IPS DF 4.7 (cell line): ENCODE data around the gene PDXP.
"Not testable (repeated sequence)": the region's sequence is repeated elsewhere in the genome, so short reads cannot be mapped to it uniquely, and the experiment has no call there.

Experiments used
- DNase-seq: peaks from one replicate; pipeline ENCODE4 v3.0.0-alpha.2; 2013; ENCODE audit warnings: low spot score; ENCODE audit errors: extremely low read depth

PDXP gene

GRCh38 chr22:37643225-37643847 is 15.2 kb upstream of the PDXP start:
- no peak for DNase-seq

- DNase-seq: no peak
Observed at GRCh38 chr22:37647317-37647716, 11.2 kb upstream of the PDXP start.

- DNase-seq: no peak
Observed at GRCh38 chr22:37647928-37648327, 10.6 kb upstream of the PDXP start.

GRCh38 chr22:37650463-37651136 is 7.9 kb upstream of the PDXP start:
- no peak for DNase-seq

- no peak for DNase-seq
Observed at GRCh38 chr22:37654563-37655251, 3.8 kb upstream of the PDXP start.

GRCh38 chr22:37655252-37655563 is 3.3 kb upstream of the PDXP start:
- no peak for DNase-seq

GRCh38 chr22:37656583-37656982 is 1.9 kb upstream of the PDXP start:
- not testable (repeated sequence) for DNase-seq

- no peak for DNase-seq
Observed at GRCh38 chr22:37657590-37658132, 862 bp upstream of the PDXP start.

GRCh38 chr22:37659066-37659896 is 758 bp downstream of the PDXP start:
- DNase-seq: no peak

GRCh38 chr22:37659897-37660708 is 1.6 kb downstream of the PDXP start:
- no peak for DNase-seq

- DNase-seq: no peak
Observed at GRCh38 chr22:37660709-37661045, 2.2 kb downstream of the PDXP start.

GRCh38 chr22:37661160-37661924 is 2.8 kb downstream of the PDXP start:
- DNase-seq: no peak

- DNase-seq: no peak
Observed at GRCh38 chr22:37662039-37662438, 3.5 kb downstream of the PDXP start.

GRCh38 chr22:37663521-37664140 is 5.1 kb downstream of the PDXP start:
- DNase-seq: no peak

- DNase-seq: no peak
Observed at GRCh38 chr22:37664249-37665101, 6.0 kb downstream of the PDXP start.

GRCh38 chr22:37665487-37665886 is 7.0 kb downstream of the PDXP start:
- no peak for DNase-seq

- DNase-seq: no peak
Observed at GRCh38 chr22:37669586-37669985, 11.1 kb downstream of the PDXP start.

- DNase-seq: no peak
Observed at GRCh38 chr22:37672206-37672919, 13.8 kb downstream of the PDXP start.
